CD1c-positive myeloid dendritic cell (primary cell): ENCODE measurements around the gene COMMD2.

Source experiments
- DNase-seq: peaks from one replicate; pipeline ENCODE4 v3.0.0-alpha.2; 2016; ENCODE audit errors: extremely low spot score

The COMMD2 gene

GRCh38 chr3:149752051-149752787 is at the start of gene COMMD2:
COMMD2 (minus strand) TSS chr3:149752489; CDS start chr3:149752444, 45 bp downstream.
- DNase-seq, result peak; percentile 86

GRCh38 chr3:149801639-149802038 is 49.4 kb upstream of the COMMD2 start:
- no peak for DNase-seq

GRCh38 chr3:149801195-149801594 is 48.9 kb upstream of the COMMD2 start:
- no peak for DNase-seq

GRCh38 chr3:149800693-149801092 is 48.4 kb upstream of the COMMD2 start:
- DNase-seq, result no peak

GRCh38 chr3:149796026-149796425 is 43.7 kb upstream of the COMMD2 start:
- no peak for DNase-seq

- no peak for DNase-seq
These were observed 40.4 kb upstream of the COMMD2 start, which contains the start of gene ANKUB1 for GRCh38 chr3:149792452-149793270. ANKUB1 (minus strand) TSS chr3:149792554; CDS start chr3:149792366, 188 bp downstream.

- DNase-seq, result no peak
These were observed 38.4 kb upstream of the COMMD2 start for GRCh38 chr3:149790698-149791097.

GRCh38 chr3:149790268-149790667 is 38.0 kb upstream of the COMMD2 start:
- peak; percentile 18 for DNase-seq

- DNase-seq, result no peak
These were observed 31.9 kb upstream of the COMMD2 start for GRCh38 chr3:149784064-149784704.

GRCh38 chr3:149783576-149783975 is 31.3 kb upstream of the COMMD2 start:
- peak; percentile 84 for DNase-seq

- no peak for DNase-seq
These were observed 29.5 kb upstream of the COMMD2 start for GRCh38 chr3:149781741-149782140.

GRCh38 chr3:149781211-149781610 is 28.9 kb upstream of the COMMD2 start:
- peak; percentile 83 for DNase-seq

GRCh38 chr3:149777414-149778214 is 25.3 kb upstream of the COMMD2 start:
- DNase-seq, result no peak

GRCh38 chr3:149776170-149776569 is 23.9 kb upstream of the COMMD2 start:
- DNase-seq, result no peak

GRCh38 chr3:149772861-149773260 is 20.6 kb upstream of the COMMD2 start:
- no peak for DNase-seq

GRCh38 chr3:149771652-149772271 is 19.5 kb upstream of the COMMD2 start:
- DNase-seq, result peak; percentile 44

- DNase-seq, result no peak
These were observed 18.0 kb upstream of the COMMD2 start for GRCh38 chr3:149770246-149770645.

GRCh38 chr3:149768704-149769103 is 16.4 kb upstream of the COMMD2 start:
- no peak for DNase-seq

- DNase-seq, result no peak
These were observed 15.4 kb upstream of the COMMD2 start for GRCh38 chr3:149767720-149768119.

GRCh38 chr3:149765762-149766334 is 13.6 kb upstream of the COMMD2 start:
- peak; percentile 53 for DNase-seq

- DNase-seq, result no peak
These were observed 12.0 kb upstream of the COMMD2 start for GRCh38 chr3:149764302-149764701.
